GM21360 (cell line): ENCODE measurements around the gene INHBC.
"Not testable (repeated sequence)": the region's sequence is repeated elsewhere in the genome, so short reads cannot be mapped to it uniquely, and the experiment has no call there.

Source experiments
- ATAC-seq: cut with Tn5 transposase; IDR thresholded peaks from one replicate; pipeline ENCODE4 v1.9.1; 2021; ENCODE audit warnings: mild to moderate bottlenecking, moderate library complexity; ENCODE audit not compliant: unreplicated experiment

INHBC gene

DNA sequence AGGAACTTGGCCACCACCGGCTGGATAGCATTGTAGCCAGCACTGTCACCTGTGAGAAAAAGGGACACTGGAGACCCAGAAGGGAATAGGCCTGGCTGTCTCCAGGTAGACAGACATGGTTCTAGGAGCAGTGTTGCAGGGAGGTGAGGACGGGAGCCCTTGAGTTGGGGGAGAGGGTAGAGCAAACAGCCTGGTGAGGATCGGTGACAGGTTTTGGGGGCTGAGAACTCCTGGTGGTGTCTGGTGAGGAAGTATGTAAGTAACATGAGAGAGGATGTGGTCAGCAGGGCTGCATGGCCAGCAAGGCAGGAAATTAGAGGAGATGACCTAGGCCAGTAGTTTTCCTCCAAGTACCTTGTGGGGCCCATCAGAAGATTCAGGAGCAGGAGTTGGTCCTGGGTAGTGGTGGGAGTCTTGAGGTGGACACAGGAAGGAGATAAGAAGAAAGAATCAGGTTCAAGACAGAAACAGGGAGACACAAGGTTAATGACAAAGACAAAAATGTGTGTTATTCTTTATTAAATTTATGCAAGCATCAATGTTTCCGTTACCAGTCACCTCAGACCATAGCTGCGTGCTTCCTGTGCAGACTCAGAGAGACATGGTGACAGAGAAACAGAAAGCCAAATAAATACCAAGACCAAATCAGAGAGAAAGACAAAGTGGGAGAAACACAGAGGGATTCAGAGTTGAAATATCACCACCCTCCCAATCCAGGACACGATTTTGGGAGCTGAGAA is 45.0 kb downstream of the INHBC start, which contains the start of gene ARHGAP9:
Gene ARHGAP9 (minus strand): TSS at position 491 of the 740 bp plus-strand sequence. CDS start 460 bp downstream, at position 31.
- no peak for ATAC-seq

DNA sequence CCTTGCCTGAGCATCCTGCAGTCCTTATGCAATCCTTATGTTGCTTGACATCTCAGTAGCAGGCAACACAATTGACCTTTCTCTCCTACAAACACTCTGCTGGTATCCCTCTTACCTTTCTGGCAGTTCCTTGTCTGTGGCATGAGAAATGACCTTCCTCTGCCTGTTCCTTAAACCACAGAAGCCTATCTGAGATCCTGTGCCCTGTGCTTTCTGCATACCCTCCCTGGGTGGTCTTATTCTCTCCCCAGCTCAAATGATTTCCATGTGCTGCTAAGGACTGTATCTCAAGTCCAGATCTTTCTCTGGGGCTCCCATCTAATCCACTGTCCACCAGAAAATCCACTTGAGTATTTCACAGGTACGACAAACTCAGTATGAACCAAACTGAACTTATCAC is 47.1 kb downstream of the INHBC start:
- no peak for ATAC-seq

DNA sequence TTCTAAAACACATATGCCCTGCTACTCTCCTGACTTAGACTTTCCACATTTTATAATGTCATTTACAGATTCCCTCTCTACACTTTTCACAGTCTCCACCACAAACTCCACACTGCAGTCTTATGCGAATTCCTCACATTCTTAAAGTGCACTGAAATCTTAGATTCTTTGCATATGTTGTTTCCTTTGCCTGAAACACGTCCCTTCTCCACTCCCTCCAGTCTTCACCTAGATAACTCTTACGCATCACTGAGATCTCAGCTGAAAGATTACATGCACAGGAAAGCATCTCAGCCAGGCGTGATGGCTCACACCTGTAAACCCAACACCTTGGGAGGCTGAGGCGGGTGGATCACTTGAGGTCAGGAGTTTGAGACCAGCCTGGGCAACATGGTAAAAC is 48.9 kb downstream of the INHBC start:
- no peak for ATAC-seq

DNA sequence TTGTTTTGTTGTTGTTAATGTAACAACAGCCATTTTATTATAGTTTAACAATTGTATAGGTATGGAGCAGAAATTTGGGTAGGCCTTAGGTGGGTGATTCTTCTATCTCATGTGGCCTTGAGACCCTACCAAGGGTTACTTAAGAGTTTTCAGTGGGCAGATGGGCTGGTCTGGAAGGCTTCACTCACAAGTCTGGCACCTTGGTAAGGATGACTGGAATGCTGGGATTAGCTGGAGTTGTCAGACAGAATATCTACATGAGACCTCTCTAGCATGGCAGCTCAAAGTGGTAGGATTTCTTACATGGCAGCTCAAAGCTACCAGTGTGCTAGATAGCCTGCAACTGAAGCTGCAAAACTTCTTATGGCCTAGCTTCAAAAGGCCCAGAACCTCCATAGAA is 51.1 kb downstream of the INHBC start:
- no peak for ATAC-seq

DNA sequence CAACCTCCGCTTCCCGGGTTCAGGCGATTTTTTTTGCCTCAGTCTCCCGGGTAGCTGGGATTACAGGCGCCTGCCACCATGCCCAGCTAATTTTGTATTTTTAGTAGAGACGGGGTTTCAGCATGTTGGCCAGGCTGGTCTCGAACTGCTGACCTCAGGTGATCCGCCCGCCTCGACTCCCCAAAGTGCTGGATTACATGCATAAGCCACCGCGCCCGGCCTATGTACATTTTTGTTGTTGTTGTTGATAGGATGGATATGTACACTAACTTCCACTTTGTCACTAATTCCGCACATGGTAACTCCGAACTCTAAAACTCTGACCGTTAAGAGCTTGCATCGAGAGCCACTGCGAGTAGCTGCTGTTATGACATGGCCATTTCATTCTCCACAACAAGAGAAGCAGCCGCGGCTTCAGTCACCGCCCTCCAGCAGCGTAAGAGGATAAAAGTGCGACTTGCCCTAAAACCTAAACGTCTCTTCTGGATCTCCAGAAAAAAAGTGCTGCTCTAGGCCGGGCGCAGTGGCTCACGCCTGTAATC is 52.5 kb downstream of the INHBC start:
- ATAC-seq: no peak

DNA sequence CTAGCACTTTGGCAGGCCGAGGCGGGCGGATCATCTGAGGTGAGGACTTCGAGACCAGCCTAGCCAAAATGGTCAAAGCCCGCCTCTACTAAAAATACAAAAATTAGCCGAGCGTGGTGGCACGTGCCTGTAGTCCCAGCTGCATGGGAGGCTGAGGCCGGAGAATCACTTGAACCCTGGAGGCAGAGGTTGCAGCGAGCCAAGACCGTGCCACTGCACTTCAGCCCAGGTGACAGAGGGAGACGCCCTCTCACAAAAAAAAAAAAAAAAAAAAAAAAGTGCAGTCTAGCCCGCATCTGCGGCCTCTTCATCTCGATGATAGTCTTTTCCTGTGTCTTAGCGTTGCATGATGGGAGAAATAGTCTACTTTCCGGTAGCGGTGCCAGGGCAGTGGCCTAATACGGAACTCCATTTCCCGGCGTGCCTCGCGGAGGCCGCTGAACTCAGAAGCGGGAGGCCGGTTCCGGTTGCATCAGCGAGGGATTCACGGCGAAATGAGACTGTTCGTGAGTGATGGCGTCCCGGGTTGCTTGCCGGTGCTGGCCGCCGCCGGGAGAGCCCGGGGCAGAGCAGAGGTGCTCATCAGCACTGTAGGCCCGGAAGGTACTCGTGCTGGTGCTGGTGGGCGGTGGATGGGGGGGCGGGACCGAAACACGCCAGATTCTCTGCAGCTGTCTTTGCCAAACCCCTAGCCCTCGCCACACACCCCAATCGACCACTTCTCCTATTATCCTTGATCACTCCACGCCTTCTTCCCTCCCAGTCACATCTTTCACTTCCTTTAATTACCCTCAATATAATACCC is 53.2 kb downstream of the INHBC start, which contains the start of gene MARS1:
Gene MARS1 (plus strand): TSS at position 472 of the 805 bp plus-strand sequence. CDS start 23 bp downstream, at position 495.
- ATAC-seq: peak; percentile 93

DNA sequence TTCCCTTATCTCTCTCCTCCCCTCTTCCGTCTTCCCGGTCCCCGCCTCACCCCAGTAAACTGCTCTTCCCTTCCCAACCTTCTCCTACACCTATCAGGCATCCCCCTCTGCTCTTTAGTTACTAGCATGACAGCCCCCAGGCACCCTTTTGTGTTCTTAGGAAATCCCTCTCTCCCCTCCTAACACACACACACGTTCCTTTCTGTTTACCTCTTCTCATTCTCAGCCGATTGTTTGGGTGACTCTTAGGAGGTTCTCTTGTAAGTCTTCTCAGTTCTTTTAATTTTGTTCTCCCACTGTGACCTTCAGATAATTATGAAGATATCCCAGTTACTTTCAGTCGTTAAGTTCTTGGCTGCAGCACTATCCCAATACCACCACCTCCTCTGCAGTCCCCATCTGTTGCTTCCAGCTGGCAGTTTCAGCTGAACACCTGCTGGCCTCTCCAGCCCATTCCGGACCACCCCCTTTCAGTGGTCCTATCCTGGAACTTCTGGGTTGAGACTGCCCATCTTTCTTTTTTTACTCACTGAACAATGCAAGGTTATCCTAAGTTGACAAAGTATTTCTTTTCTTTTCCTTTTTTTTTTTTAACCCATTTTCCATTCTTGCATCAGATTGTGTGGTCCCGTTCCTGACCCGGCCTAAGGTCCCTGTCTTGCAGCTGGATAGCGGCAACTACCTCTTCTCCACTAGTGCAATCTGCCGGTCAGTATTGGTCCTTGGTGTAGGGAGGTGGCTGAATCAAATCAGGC is 54.0 kb downstream of the INHBC start:
- no peak for ATAC-seq

DNA sequence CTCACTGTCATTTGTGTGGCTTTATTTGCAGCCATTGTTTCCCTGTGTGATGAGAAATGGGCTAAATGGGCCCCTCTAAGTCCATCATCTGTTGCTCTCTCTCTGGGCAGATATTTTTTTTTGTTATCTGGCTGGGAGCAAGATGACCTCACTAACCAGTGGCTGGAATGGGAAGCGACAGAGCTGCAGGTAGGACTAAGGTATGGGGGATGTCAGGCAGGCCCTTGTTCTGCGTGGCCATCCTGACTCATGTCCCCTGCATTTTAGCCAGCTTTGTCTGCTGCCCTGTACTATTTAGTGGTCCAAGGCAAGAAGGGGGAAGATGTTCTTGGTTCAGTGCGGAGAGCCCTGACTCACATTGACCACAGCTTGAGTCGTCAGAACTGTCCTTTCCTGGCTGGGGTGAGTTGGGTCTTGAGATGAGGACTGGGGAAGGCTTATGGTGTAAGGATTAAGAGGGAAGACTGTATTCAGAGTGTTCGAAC is 54.6 kb downstream of the INHBC start:
- ATAC-seq: no peak

DNA sequence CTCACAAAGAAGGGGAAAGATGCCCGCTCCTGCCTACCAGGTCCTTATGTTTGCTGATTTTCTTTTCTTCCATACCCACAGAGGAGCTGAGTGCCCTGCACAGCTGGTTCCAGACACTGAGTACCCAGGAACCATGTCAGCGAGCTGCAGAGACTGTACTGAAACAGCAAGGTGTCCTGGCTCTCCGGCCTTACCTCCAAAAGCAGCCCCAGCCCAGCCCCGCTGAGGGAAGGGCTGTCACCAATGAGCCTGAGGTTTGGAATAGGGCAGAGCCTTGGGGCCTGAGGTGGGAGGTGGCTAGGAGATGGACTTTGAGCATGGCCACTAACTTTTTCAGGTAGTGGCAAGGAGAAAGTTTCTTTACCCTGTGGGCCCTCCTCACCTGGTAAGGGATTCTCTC is 55.5 kb downstream of the INHBC start:
- ATAC-seq: no peak

DNA sequence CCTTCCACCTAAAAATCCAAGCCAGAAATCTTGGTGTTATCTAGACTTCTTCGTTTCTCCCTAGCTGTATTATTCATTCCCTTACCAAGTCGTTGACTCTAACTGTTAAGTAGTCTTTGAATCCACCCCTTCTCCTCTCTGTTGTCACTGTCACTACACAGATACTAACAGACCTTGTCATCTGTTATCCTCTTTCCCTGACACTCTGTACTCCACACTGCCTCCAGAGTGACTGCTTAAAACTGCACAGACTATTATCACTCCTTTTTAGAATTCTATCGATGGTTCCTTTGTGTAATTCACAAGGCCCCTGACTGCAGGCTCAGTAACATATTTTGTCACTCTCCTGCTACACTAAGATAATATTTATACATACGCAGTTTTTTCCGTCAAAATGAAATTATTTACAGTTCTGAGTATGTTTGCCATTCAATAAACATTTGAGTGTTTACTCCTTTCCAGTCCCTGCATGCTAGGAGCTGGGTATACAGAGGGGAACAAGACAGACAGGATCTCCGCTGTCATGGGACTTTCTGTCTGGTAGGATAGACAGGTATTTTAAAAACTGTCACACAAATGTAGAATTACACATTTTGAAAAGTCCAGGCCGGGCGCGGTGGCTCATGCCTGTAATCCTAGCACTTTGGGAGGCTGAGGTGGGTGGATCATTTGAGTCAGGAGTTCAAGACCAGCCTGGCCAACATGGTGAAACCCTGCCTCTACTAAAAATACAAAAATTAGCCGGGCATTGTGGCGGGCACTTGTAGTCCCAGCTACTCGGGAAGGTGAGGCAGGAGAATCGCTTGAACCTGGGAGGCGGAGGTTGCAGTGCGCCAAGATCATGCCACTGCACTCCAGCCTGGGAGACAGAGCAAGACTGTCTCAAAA is 57.1 kb downstream of the INHBC start:
- ATAC-seq: no peak

DNA sequence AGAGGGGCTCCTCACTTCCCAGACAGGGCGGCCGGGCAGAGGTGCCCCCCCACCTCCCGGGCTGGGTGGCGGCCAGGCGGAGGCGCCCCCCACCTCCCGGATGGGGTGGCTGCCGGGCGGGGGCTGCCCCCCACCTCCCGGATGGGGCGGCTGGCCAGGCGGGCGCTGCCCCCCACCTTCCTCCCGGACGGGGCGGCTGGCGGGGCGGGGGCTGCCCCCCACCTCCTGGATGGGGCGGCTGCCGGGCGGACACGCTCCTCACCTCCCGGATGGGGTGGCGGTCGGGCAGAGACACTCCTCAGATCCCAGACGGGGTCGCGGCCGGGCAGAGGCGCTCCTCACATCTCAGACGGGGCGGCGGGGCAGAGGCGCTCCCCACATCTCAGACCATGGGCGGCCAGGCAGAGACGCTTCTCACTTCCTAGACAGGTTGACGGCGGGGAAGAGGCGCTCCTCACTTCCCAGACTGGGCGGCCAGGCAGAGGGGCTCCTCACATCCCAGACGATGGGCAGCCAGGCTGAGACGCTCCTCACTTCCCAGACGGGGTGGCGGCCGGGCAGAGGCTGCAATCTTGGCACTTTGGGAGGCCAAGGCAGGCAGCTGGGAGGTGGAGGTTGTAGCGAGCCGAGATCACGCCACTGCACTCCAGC is 60.6 kb downstream of the INHBC start:
- not testable (repeated sequence) for ATAC-seq

DNA sequence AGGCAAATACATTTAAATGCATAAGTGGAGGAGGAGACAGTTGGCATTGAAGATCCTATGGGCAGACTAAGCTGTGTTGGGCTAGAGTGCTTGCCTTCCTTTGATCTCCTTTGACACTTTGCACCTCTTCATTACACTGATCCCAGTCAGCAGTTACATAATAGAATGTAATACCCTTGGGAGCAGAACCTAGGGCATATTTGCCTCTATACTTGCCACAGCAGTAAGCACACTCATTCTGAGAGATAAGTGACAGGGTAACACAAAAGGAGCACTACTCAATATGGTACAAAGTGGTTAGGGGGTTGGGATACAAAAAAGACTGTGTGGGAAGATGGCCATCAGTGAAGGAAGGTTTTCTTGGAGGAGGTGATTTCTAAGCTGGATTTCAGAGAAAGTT is 62.2 kb downstream of the INHBC start:
- no peak for ATAC-seq

DNA sequence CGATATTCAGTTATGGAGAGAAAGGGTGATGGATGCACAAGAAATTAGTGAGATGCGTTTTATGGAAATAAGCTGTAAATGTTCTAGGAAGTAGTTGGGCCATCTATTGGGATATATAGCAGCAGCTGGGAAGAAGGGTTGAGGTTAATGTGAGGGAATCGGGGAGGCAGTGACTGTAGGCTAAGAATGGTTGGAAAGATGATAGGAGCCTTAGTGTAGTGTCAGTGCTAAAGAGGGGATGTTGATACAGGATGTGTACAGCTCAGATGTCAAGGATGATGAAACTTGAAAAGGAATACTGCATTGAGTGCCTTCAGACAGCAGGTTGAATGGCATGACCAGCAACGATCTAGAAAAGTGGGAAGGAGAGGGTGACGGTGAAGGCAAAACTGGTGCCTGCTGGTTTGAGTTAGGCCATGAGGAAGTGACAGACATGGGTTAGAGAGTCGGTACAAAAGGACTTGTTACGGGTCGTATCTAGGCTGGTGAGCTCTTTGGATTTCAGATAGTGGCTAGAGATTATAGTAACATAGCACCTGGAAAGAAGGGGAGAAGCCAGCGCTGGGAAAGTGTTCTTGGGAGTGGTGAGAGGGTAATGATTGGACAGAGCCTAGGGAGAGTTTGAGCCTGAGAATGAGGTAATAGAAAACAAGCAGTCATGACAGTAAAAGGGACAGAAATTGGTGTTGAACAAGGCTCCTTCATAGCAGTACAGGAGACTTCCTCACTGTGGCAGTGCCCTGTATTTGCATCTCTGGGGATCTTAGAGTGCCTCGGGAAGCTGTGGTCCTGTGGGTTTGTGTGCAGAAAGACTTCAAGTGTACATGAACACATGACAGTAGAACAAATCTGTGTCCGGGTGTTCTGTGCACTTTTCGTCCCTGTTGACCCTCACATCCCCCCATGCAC is 62.9 kb downstream of the INHBC start:
- no peak for ATAC-seq

DNA sequence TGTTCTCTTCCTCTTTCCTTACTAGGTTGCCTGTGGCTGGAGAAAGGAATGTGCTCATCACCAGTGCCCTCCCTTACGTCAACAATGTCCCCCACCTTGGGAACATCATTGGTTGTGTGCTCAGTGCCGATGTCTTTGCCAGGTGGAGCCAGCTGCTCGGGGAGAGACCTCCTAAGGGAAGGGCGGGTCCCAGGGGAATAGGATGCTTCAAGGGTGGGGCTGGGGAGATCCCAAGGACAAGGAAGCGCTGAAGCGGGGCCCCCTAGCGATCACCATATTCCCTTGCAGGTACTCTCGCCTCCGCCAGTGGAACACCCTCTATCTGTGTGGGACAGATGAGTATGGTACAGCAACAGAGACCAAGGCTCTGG is 63.5 kb downstream of the INHBC start:
- ATAC-seq: no peak

DNA sequence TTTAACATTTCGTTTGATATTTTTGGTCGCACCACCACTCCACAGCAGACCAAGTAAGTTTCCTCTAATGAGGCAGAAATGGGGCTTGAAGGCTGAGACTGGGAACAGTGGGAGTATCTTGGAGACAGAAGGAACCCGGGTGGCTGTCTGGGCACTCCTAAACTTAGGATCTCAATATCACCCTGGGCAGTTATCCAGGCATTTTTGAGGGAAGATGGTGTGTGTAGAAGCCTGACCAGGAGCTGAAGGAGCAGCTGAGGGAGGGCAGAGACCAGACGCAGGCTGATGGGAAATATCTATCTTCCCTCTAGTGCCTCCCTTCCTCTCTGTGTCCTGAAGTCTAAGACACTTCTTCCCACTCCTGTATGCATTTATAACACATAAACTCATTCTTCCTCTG is 64.0 kb downstream of the INHBC start:
- no peak for ATAC-seq

DNA sequence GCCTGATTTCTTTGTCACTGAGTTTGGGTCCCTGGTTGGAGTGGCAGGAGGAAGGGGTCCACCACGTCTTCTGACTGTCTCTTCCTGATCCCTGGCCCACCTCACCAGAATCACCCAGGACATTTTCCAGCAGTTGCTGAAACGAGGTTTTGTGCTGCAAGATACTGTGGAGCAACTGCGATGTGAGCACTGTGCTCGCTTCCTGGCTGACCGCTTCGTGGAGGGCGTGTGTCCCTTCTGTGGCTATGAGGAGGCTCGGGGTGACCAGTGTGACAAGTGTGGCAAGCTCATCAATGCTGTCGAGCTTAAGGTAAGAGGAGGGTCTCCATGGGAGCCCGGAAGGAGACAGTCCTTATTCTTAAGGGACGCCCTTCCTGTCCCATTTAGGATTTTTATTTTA is 65.6 kb downstream of the INHBC start:
- ATAC-seq: no peak
